DMS 273 (cell line): ENCODE measurements around the gene TMEM117.
A peak's percentile ranks its signal among the peaks of the same experiment; 100 is the strongest.
"Not testable (repeated sequence)": the region's sequence is repeated elsewhere in the genome, so short reads cannot be mapped to it uniquely, and the experiment has no call there.

ENCODE experiments used
- DNase-seq: peaks from one replicate; lab custom pipeline; 2025; ENCODE audit not compliant: unreplicated experiment; lab: John Stamatoyannopoulos, UW

The TMEM117 gene

GRCh38 chr12:44017216-44017615 is 181.3 kb downstream of the TMEM117 start:
- no peak for DNase-seq

GRCh38 chr12:44019118-44019517 is 183.2 kb downstream of the TMEM117 start:
- no peak for DNase-seq

- no peak for DNase-seq
Measured at GRCh38 chr12:44020555-44020954, 184.7 kb downstream of the TMEM117 start.

- DNase-seq = no peak
Measured at GRCh38 chr12:44021471-44021971, 185.6 kb downstream of the TMEM117 start.

GRCh38 chr12:44025499-44025898 is 189.6 kb downstream of the TMEM117 start:
- no peak for DNase-seq

- no peak for DNase-seq
Measured at GRCh38 chr12:44026046-44026445, 190.2 kb downstream of the TMEM117 start.

GRCh38 chr12:44026926-44027325 is 191.0 kb downstream of the TMEM117 start:
- not testable (repeated sequence) for DNase-seq

- DNase-seq = no peak
Measured at GRCh38 chr12:44029194-44029593, 193.3 kb downstream of the TMEM117 start.

- DNase-seq = no peak
Measured at GRCh38 chr12:44031472-44032185, 195.7 kb downstream of the TMEM117 start.

GRCh38 chr12:44034906-44035305 is 199.0 kb downstream of the TMEM117 start:
- no peak for DNase-seq

- no peak for DNase-seq
Measured at GRCh38 chr12:44036875-44037443, 201.1 kb downstream of the TMEM117 start.

- no peak for DNase-seq
Measured at GRCh38 chr12:44038411-44038810, 202.5 kb downstream of the TMEM117 start.

- DNase-seq = not testable (repeated sequence)
Measured at GRCh38 chr12:44044491-44044890, 208.6 kb downstream of the TMEM117 start.

GRCh38 chr12:44046732-44047417 is 211.0 kb downstream of the TMEM117 start:
- DNase-seq = no peak

GRCh38 chr12:44052554-44052953 is 216.7 kb downstream of the TMEM117 start:
- no peak for DNase-seq

- no peak for DNase-seq
Measured at GRCh38 chr12:44053549-44054127, 217.8 kb downstream of the TMEM117 start.

GRCh38 chr12:44054281-44054680 is 218.4 kb downstream of the TMEM117 start:
- no peak for DNase-seq

GRCh38 chr12:44058366-44058765 is 222.5 kb downstream of the TMEM117 start:
- no peak for DNase-seq

- no peak for DNase-seq
Measured at GRCh38 chr12:44059476-44059875, 223.6 kb downstream of the TMEM117 start.

- DNase-seq = peak; percentile 11
Measured at GRCh38 chr12:44063671-44064070, 227.8 kb downstream of the TMEM117 start.

- DNase-seq = peak; percentile 21
Measured at GRCh38 chr12:44076871-44077270, 241.0 kb downstream of the TMEM117 start.

GRCh38 chr12:44077294-44077693 is 241.4 kb downstream of the TMEM117 start:
- no peak for DNase-seq
